ENCODE data around the gene SPAG7. TPM values are rescaled to one million over a fixed set of nuclear protein-coding genes. Genes with fewer than 3 reads are reported as not detected.

Gene SPAG7
- total RNA-seq, 2 experiments from 2014 or later = 54.4 to 58.9 TPM

DNA sequence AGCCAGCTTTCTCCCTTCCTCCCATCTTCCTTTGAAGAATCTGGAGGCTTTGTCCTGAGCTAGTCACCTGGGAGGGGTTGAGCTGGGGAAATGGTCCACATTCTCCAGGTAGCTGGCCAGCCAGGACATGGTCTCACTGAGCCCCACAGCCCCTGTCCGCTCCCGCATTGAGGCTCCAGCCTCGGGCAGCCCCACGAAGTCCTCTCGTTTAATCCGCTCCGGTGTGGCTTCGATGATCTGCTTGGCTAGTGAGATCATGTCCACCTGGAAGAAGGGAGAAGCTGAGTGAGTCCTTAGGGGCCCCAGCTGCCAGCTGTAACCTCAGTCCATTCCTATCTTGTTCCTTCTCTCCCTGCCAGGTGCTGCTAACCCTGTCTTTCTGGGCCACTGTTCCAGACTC is 2.7 kb upstream of the SPAG7 start:
- Histone ChIP-seq H4K20me1 (ENCODE audit: insufficient read depth, low read length) (no peaks in the 10 kb centered on the region), H3K4me2 (ENCODE audit: low read length) (no peak overlapping the region), H3K79me2 (ENCODE audit: insufficient read depth, low read depth, low read length) (peaks cover 22% of the 10 kb centered on the region; the same call in 1 of the 2 replicates), H3K9me2 (ENCODE audit: insufficient read depth, low read length) (no peaks in the 10 kb centered on the region), H3K4me3 (ENCODE audit: low read depth, low read length, poor library complexity, severe bottlenecking) (no peak overlapping the region), H3K36me3 (ENCODE audit: insufficient read depth, low read length) (peaks cover 29% of the 10 kb centered on the region), H3K9me3 (ENCODE audit: low read length) (no peaks in the 10 kb centered on the region), H2AFZ (ENCODE audit: low read length) (no peak overlapping the region), H3K27ac (ENCODE audit: low read depth, low read length, poor library complexity, severe bottlenecking) (no peak overlapping the region), H3K4me1 (ENCODE audit: insufficient read depth, low read length, poor library complexity, severe bottlenecking) (peaks cover 23% of the 10 kb centered on the region)
- BruUV-seq (replicated peaks) = no TSS peak
- DNase-seq (ENCODE audit: low spot score) = no peak
- intact Hi-C loops (cut with micrococcal nuclease; ENCODE audit: unreplicated experiment) = no loop called here
- POLR2A ChIA-PET = interaction anchor here (0.7 to 6.0 kb wide), 2 partner anchors 18 to 66 kb away, joined by 3 to 51 read pairs; partner anchors contain the start of gene ENO3
- CTCF ChIA-PET (ENCODE audit: unreplicated experiment) = interaction anchor here (0.5 kb wide), 1 partner anchor 77 kb away, joined by 3 read pairs; no protein-coding TSS in a partner anchor
- TF ChIP-seq, protein P1, sequence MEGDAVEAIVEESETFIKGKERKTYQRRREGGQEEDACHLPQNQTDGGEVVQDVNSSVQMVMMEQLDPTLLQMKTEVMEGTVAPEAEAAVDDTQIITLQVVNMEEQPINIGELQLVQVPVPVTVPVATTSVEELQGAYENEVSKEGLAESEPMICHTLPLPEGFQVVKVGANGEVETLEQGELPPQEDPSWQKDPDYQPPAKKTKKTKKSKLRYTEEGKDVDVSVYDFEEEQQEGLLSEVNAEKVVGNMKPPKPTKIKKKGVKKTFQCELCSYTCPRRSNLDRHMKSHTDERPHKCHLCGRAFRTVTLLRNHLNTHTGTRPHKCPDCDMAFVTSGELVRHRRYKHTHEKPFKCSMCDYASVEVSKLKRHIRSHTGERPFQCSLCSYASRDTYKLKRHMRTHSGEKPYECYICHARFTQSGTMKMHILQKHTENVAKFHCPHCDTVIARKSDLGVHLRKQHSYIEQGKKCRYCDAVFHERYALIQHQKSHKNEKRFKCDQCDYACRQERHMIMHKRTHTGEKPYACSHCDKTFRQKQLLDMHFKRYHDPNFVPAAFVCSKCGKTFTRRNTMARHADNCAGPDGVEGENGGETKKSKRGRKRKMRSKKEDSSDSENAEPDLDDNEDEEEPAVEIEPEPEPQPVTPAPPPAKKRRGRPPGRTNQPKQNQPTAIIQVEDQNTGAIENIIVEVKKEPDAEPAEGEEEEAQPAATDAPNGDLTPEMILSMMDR (conservative IDR thresholded peaks at IDR 0.05; ENCODE audit: low read length) = no peak
- TF ChIP-seq EZH2phosphoT487 (IDR thresholded peaks at IDR 0.05; ENCODE audit: borderline replicate concordance, low read depth, low read length) = no peak

DNA sequence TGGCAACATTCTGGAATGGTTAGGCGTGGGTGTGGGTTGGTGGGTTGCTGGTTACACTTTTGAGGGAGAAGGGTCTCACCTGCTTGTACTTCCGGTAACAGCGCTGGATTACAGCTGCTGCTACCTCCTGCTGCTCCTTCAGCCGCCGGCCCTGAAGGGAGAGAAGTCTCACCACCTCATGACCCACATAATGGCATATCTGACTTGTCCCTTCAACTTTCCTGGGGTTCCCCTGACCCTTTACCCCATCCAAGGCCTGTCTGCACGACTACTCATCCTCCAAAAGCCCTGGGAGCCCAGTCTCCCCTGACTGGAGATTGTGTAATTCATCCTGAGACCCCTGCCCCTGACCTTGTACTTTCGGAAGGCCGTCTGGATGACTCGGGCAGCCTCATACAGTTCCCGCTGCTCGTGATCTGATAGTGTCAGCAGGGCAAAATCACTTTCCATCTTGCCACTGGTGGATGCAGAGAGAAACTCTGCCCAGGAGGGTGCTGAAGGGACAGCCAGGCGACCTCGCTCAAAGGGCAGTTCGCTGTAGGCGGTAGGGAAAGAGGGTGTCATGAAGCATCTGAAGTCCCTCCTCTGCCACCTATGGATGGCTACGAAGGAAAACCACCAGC is 2.0 kb upstream of the SPAG7 start:
- H3K79me2 ChIP-seq (ENCODE audit: insufficient read depth, low read depth, low read length) = peaks cover 22% of the 10 kb centered on the region; the same call in 1 of the 2 replicates
- no TSS peak for BruUV-seq (replicated peaks)
- H3K27ac ChIP-seq (ENCODE audit: low read depth, low read length, poor library complexity, severe bottlenecking) = no peak overlapping the region
- H3K4me2 ChIP-seq (ENCODE audit: low read length) = no peak overlapping the region
- no peak overlapping the region for H2AFZ ChIP-seq (ENCODE audit: low read length)
- CTCF ChIA-PET (ENCODE audit: unreplicated experiment) = interaction anchor here (0.5 kb wide), 1 partner anchor 78 kb away, joined by 3 read pairs; no protein-coding TSS in a partner anchor
- POLR2A ChIA-PET = interaction anchor here (6.0 kb wide), 1 partner anchor 17 kb away, joined by 51 read pairs; the partner anchor contains the start of gene ENO3
- H3K4me1 ChIP-seq (ENCODE audit: insufficient read depth, low read length, poor library complexity, severe bottlenecking) = peaks cover 23% of the 10 kb centered on the region
- H4K20me1 ChIP-seq (ENCODE audit: insufficient read depth, low read length) = no peaks in the 10 kb centered on the region
- intact Hi-C loops (cut with micrococcal nuclease; ENCODE audit: unreplicated experiment) = loop anchor here (5.0 kb wide), 1 partner anchor 48 kb away; no protein-coding TSS in a partner anchor
- H3K4me3 ChIP-seq (ENCODE audit: low read depth, low read length, poor library complexity, severe bottlenecking) = no peak overlapping the region
- no peaks in the 10 kb centered on the region for H3K9me2 ChIP-seq (ENCODE audit: insufficient read depth, low read length)
- TF ChIP-seq, protein P1 (conservative IDR thresholded peaks at IDR 0.05; ENCODE audit: low read length) = no peak
- TF ChIP-seq EZH2phosphoT487 (IDR thresholded peaks at IDR 0.05; ENCODE audit: borderline replicate concordance, low read depth, low read length) = no peak
- DNase-seq (ENCODE audit: low spot score) = no peak
- H3K9me3 ChIP-seq (ENCODE audit: low read length) = no peaks in the 10 kb centered on the region
- H3K36me3 ChIP-seq (ENCODE audit: insufficient read depth, low read length) = peaks cover 31% of the 10 kb centered on the region
